ENCODE results near the gene KDM5A.

KDM5A gene

DNA sequence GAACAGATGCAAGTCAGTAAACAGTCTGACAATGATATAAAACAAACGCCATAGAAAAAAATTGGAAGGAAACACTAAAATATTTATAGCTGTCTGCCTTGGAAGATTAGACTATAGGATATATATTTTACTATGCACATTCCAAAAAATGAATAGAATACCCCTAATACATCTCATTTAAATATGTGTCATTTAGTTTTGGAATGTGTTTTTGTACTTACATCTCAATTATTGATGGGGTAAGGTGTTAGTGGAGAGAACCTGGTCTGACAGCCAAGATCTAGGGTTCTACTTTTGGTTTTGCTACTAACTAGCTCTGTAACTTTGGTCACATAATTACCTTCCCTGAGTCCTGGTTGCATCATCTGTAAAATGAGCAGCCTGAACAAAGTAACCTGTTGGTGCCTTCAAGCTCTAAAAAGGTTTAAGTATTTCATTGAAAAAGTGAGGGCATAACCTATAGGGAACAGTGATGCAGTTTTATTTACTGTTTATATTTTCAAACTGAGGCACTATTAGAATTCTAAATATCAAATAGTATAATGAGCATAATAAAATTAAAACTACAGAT, 97.9 kb downstream of the KDM5A start:
- H3K27me3 ChIP-seq (ENCODE audit: insufficient read depth, insufficient read length): no peaks in the 10 kb centered on the region
- no peak overlapping the region for H3K4me3 ChIP-seq (ENCODE audit: insufficient read length, low read depth)
- peaks cover 5% of the 10 kb centered on the region; the same call in 1 of the 2 replicates for H3K9me3 ChIP-seq (ENCODE audit: insufficient read depth, low read length)
- DNase-seq (ENCODE audit: low read depth, low spot score): no peak
- TF ChIP-seq YY1 (IDR thresholded peaks at IDR 0.05; ENCODE audit: insufficient read depth, insufficient read length): no peak
- TF ChIP-seq SUZ12 (IDR thresholded peaks at IDR 0.05; ENCODE audit: extremely low read depth, insufficient read depth, insufficient read length): no peak
- no peak for TF ChIP-seq ZNF274 (IDR thresholded peaks at IDR 0.05; ENCODE audit: low read depth, low read length)
- no peak overlapping the region for H3K9ac ChIP-seq (ENCODE audit: insufficient read length, low read depth)
- peaks cover 76% of the 10 kb centered on the region for H3K36me3 ChIP-seq (ENCODE audit: insufficient read depth, insufficient read length, low read length)
- no peaks in the 10 kb centered on the region for H3K4me1 ChIP-seq (ENCODE audit: insufficient read depth, insufficient read length)

DNA sequence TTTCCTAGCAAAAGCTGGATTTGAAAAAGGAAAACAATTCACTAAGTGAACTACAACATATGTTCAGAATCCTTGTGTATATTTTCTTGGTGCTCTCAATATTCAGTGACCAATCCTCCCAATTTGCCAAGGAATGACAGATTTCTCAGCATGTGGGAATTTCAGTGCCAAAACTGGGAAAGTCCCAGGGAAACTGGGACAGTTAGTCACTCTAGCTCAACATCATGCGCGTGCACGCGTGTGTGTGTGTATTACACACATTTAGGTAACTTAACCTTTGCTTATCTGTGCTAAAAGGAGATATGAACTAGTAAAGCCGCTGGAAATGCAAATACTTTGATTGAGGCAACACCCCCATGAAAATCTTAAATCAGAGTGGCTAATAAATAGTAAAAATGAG, 100.4 kb downstream of the KDM5A start:
- peaks cover 70% of the 10 kb centered on the region for H3K36me3 ChIP-seq (ENCODE audit: insufficient read depth, insufficient read length, low read length)
- TF ChIP-seq ZNF274 (IDR thresholded peaks at IDR 0.05; ENCODE audit: low read depth, low read length) (no peak), SUZ12 (IDR thresholded peaks at IDR 0.05; ENCODE audit: extremely low read depth, insufficient read depth, insufficient read length) (no peak), YY1 (IDR thresholded peaks at IDR 0.05; ENCODE audit: insufficient read depth, insufficient read length) (no peak)

DNA sequence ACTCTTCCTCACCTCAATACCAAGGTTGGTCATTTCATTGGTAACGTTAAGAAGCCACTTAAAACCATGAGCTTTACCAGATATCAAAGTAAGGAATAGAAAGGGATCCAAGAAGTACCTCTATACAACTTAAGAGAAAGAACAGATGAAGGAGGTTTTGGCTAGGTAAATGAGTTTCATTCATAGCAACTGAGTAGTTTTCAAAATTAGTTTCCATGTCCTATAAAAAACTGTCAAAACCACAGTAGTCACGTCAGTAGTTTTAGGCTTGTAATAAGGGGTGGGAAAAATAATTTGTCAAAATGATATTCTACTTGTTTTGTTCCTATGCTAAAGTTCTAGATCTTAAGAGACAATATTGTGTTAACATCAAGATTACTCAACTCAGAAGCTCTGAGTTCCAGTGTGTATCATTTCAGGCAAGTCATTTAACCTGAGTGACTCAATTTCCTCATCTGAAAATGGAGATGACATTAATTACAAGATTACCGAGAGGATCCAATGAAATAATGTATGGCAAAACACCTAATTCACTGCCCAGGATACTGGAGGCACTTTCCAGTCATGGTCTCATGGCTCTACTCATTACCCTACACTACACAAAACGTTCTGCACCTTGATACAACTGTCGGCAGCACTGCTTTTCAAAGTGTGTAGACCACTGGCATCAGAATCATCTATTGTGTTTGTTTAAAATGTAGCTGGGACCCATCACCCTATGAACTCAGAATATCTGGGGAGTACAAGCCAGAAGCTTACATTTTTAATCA, 102.4 kb downstream of the KDM5A start:
- TF ChIP-seq ZNF274 (IDR thresholded peaks at IDR 0.05; ENCODE audit: low read depth, low read length) (no peak), YY1 (IDR thresholded peaks at IDR 0.05; ENCODE audit: insufficient read depth, insufficient read length) (no peak), SUZ12 (IDR thresholded peaks at IDR 0.05; ENCODE audit: extremely low read depth, insufficient read depth, insufficient read length) (no peak)
- peaks cover 5% of the 10 kb centered on the region; the same call in 1 of the 2 replicates for H3K9me3 ChIP-seq (ENCODE audit: insufficient read depth, low read length)
- no peak overlapping the region for H3K9ac ChIP-seq (ENCODE audit: insufficient read length, low read depth)
- no peaks in the 10 kb centered on the region for H3K4me1 ChIP-seq (ENCODE audit: insufficient read depth, insufficient read length)
- no peak for DNase-seq (ENCODE audit: low read depth, low spot score)
- peaks cover 59% of the 10 kb centered on the region for H3K36me3 ChIP-seq (ENCODE audit: insufficient read depth, insufficient read length, low read length)
- no peak overlapping the region for H3K4me3 ChIP-seq (ENCODE audit: insufficient read length, low read depth)
- no peaks in the 10 kb centered on the region for H3K27me3 ChIP-seq (ENCODE audit: insufficient read depth, insufficient read length)

More for the DNA sequence above, 100.4 kb downstream of the KDM5A start:
- Histone ChIP-seq H3K27me3 (ENCODE audit: insufficient read depth, insufficient read length) (no peaks in the 10 kb centered on the region), H3K4me3 (ENCODE audit: insufficient read length, low read depth) (no peak overlapping the region), H3K9ac (ENCODE audit: insufficient read length, low read depth) (no peak overlapping the region), H3K9me3 (ENCODE audit: insufficient read depth, low read length) (peaks cover 5% of the 10 kb centered on the region; the same call in 1 of the 2 replicates), H3K4me1 (ENCODE audit: insufficient read depth, insufficient read length) (no peaks in the 10 kb centered on the region)
- no peak for DNase-seq (ENCODE audit: low read depth, low spot score)

DNA sequence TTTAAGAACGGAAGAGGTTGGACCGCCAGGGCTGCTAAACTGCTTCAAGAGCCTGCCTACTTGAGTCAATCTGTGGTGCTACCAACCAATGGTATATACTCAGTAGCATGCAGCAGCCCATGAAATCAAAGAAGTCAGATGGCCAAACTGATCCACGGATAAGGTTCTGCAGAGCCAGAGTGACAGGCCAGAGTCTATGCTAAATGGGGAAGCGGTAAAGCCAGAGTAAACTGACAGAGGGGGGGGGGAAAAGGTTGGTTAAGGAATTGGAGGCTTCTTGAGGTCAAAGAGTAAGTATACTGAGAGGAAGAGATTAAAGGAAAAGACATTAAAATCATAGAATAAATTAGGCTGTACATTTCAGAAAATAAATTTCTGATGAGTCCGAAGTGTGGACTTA, 111.1 kb downstream of the KDM5A start:
- no peak for DNase-seq (ENCODE audit: low read depth, low spot score)
- no peak overlapping the region for H3K4me3 ChIP-seq (ENCODE audit: insufficient read length, low read depth)
- H3K9ac ChIP-seq (ENCODE audit: insufficient read length, low read depth): no peak overlapping the region

DNA sequence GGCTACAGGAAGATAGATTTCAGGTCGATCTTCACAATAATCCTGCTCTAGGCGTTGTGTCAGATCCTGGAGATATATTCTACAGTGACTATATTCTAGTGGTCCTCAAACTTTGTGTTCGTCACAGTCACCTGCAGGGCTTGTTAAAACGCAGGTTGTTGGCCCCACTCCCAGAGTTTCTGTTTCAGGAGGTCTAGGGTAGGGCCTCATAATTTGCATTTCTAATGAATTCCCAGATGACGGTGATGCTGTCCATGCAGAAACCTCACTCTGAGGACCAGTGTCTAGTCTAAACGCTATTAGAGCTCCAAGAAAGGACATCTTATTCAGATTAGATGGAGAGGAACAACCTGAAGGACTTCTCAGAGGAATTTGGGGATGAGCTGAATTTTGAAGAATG, 113.3 kb downstream of the KDM5A start:
- Histone ChIP-seq H3K9ac (ENCODE audit: insufficient read length, low read depth) (no peak overlapping the region), H3K4me1 (ENCODE audit: insufficient read depth, insufficient read length) (no peaks in the 10 kb centered on the region), H3K9me3 (ENCODE audit: insufficient read depth, low read length) (peaks cover 16% of the 10 kb centered on the region), H3K27me3 (ENCODE audit: insufficient read depth, insufficient read length) (no peaks in the 10 kb centered on the region), H3K4me3 (ENCODE audit: insufficient read length, low read depth) (no peak overlapping the region), H3K36me3 (ENCODE audit: insufficient read depth, insufficient read length, low read length) (peaks cover 4% of the 10 kb centered on the region)
- TF ChIP-seq SUZ12 (IDR thresholded peaks at IDR 0.05; ENCODE audit: extremely low read depth, insufficient read depth, insufficient read length) (no peak), ZNF274 (IDR thresholded peaks at IDR 0.05; ENCODE audit: low read depth, low read length) (no peak), YY1 (IDR thresholded peaks at IDR 0.05; ENCODE audit: insufficient read depth, insufficient read length) (no peak)
- no peak for DNase-seq (ENCODE audit: low read depth, low spot score)

More for the DNA sequence above, 111.1 kb downstream of the KDM5A start:
- no peaks in the 10 kb centered on the region for H3K4me1 ChIP-seq (ENCODE audit: insufficient read depth, insufficient read length)
- peaks cover 11% of the 10 kb centered on the region for H3K36me3 ChIP-seq (ENCODE audit: insufficient read depth, insufficient read length, low read length)
- H3K9me3 ChIP-seq (ENCODE audit: insufficient read depth, low read length): peaks cover 12% of the 10 kb centered on the region
- H3K27me3 ChIP-seq (ENCODE audit: insufficient read depth, insufficient read length): no peaks in the 10 kb centered on the region
- TF ChIP-seq SUZ12 (IDR thresholded peaks at IDR 0.05; ENCODE audit: extremely low read depth, insufficient read depth, insufficient read length): no peak
- no peak for TF ChIP-seq ZNF274 (IDR thresholded peaks at IDR 0.05; ENCODE audit: low read depth, low read length)
- no peak for TF ChIP-seq YY1 (IDR thresholded peaks at IDR 0.05; ENCODE audit: insufficient read depth, insufficient read length)

DNA sequence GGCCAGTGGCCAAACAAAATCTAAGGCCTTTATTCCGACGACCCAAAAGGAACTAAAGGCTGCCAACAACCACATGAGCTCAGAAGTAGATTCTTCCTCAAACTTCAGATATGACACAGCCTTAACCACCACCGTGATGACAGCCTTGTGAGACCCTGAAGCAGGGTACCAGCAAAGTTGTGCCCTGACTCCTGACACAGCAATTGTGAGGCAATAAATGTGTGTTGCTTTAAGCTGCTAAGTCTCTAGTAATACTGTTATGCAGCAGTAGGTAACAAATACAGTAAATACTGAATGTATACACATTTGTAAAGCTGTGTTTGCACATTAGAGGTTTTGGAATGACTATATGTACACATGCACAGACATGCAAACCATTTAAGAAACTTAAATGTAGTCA, 115.7 kb downstream of the KDM5A start:
- no peak overlapping the region for H3K4me3 ChIP-seq (ENCODE audit: insufficient read length, low read depth)
- no peaks in the 10 kb centered on the region for H3K27me3 ChIP-seq (ENCODE audit: insufficient read depth, insufficient read length)
- DNase-seq (ENCODE audit: low read depth, low spot score): no peak
- no peaks in the 10 kb centered on the region for H3K36me3 ChIP-seq (ENCODE audit: insufficient read depth, insufficient read length, low read length)
- peaks cover 16% of the 10 kb centered on the region for H3K9me3 ChIP-seq (ENCODE audit: insufficient read depth, low read length)
- no peak overlapping the region for H3K9ac ChIP-seq (ENCODE audit: insufficient read length, low read depth)
- no peak for TF ChIP-seq SUZ12 (IDR thresholded peaks at IDR 0.05; ENCODE audit: extremely low read depth, insufficient read depth, insufficient read length)
- TF ChIP-seq YY1 (IDR thresholded peaks at IDR 0.05; ENCODE audit: insufficient read depth, insufficient read length): no peak
- TF ChIP-seq ZNF274 (IDR thresholded peaks at IDR 0.05; ENCODE audit: low read depth, low read length): no peak
- no peaks in the 10 kb centered on the region for H3K4me1 ChIP-seq (ENCODE audit: insufficient read depth, insufficient read length)

DNA sequence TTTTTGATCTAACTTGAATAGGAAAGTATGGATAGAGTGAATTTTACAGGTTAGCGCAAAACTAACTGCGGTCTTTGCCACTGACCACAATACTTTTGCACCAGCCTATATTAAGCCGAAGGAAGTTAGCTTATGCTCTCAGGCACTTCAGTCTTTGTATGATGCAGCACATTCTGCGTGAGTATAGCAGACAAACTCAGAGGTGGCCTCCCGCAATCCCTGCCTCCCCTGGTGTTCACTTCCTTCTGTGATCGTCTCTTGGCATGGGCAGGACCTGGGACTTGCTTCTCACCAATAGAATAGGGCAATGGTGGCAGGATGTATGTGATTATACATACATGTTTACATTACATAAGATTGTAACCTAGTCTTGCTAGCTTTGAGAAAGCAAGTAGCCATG, 116.2 kb downstream of the KDM5A start:
- no peak overlapping the region for H3K4me3 ChIP-seq (ENCODE audit: insufficient read length, low read depth)
- no peak for DNase-seq (ENCODE audit: low read depth, low spot score)
- no peaks in the 10 kb centered on the region for H3K4me1 ChIP-seq (ENCODE audit: insufficient read depth, insufficient read length)
- TF ChIP-seq ZNF274 (IDR thresholded peaks at IDR 0.05; ENCODE audit: low read depth, low read length) (no peak), YY1 (IDR thresholded peaks at IDR 0.05; ENCODE audit: insufficient read depth, insufficient read length) (no peak), SUZ12 (IDR thresholded peaks at IDR 0.05; ENCODE audit: extremely low read depth, insufficient read depth, insufficient read length) (no peak)
- H3K9me3 ChIP-seq (ENCODE audit: insufficient read depth, low read length): peaks cover 16% of the 10 kb centered on the region
- no peaks in the 10 kb centered on the region for H3K36me3 ChIP-seq (ENCODE audit: insufficient read depth, insufficient read length, low read length)
- no peak overlapping the region for H3K9ac ChIP-seq (ENCODE audit: insufficient read length, low read depth)
- no peaks in the 10 kb centered on the region for H3K27me3 ChIP-seq (ENCODE audit: insufficient read depth, insufficient read length)

Data from NT2/D1 (cell line).